NCI-H1436 treated with DMSO at 0.1 percent for 48 hours (cell line): ENCODE results near the gene IGSF6.
A peak's percentile ranks its signal among the peaks of the same experiment; 100 is the strongest.

Source experiments
- DNase-seq: peaks from one replicate; lab custom pipeline; 2025; lab: John Stamatoyannopoulos, UW

IGSF6 gene

DNA sequence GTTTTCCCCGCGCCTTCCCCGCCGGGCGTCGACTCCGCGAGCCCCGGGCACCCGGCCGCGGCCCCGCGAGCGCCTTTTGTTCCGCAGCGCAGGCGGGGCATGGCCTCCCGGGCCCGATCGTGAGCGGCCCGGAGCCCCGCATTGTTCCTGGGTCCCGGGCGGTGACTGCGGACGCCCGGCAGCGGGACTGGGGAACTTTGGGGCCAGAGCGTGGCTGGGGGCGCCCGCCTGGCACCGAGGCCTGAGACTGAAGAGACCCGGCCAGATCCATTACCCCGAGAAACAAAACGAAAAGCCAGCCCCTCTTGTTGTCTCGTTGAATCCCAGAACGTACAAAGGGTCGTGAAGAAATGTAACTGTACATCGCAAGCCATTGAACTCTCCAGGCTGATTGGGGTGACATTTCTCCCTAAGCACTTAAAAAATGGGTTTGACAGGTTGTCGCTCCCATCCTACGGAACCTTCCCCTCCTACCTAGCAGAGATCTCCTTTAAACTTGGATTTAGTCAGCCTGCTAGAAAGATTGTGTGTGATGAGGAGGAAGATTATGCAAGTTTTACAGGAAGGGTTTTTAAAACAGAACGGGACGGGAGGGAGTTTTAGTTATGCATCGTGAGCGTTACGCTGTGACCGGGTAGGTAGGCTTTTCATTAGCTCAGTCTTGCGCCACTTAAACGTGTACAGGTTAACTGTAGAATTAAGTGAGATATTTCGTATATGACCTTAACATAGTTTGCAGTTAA, 52.2 kb downstream of the IGSF6 start:
- no peak for DNase-seq

DNA sequence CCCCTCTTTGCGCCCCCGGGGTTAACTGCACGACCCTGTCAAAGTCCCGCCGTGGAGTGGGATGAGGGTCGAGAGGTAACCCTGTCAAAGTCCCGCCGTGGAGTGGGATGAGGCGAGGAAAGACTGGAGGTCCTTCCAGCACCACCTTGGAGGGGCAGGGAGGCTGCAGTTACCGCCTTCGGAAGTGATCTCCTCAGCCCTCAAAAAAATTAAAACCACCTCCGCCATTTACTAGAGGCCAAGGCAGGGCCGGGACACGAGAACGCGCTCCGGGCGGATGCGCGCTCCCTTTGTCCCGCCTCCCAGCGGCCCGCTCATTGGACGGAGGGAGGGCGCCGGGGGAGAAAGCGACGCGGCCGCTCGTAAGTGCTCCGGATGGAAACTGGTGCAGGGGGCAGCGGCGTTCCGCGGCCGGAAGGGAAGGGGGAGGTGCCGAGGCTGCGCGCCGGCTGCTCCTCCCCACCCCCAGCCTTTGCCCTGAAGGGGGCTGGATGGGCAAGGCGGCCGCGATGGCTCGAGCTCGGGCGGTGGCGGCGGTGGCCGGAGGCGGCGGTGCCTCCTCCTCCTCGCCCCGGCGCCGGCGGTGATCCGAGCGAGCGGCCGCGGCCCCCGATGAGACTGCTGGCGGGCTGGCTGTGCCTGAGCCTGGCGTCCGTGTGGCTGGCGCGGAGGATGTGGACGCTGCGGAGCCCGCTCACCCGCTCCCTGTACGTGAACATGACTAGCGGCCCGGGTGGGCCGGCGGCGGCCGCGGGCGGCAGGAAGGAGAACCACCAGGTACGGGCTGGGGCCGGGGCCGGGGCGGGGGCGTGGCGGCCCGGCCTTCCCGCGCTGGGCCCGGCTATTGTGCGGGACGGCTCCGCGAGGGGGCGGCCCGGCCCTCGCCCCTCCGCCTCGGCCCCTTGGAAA, 53.0 kb downstream of the IGSF6 start, which contains the start of gene METTL9:
METTL9 (plus strand) TSS at position 456 of the 909 bp plus-strand sequence; CDS start at position 613, 157 bp downstream.
- DNase-seq = peak; percentile 62

DNA sequence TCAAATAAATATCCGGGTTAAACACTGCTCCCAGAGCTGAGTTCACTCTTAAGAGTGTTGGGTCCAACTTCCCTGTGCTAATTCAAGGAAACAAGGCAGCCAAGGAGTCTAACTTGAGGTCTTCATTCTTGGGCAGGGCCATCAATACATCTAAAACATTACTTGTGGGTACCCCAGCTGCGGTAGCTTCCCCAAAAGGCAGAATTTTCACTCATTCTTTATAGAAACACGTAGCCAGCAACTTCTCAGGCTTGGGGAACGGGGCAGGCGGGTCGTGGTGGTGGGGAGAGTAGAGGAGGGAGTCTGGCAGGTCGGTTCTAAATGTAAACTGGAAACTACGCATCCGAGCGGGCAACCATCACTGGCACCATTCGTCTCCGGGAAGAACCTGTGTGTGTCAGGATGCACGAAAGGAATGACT, 53.7 kb downstream of the IGSF6 start:
- no peak for DNase-seq

DNA sequence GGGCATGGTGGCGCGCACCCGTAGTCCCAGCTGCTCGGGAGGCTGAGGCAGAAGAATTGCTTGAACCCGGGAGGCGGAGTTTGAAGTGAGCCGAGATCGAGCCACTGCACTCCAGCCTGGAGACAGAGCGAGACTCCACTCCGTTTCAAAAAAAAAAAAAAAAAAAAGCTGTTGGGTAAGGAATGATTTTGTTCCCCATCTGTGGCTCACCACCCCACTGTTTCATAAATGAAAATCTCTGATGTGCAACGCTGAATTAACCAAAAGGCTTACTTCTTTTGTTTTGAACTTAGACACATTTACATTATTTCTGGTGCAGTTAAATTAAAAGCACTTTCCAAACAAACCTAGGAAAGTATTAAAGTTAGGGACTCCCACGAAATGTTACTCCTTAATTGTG, 54.2 kb downstream of the IGSF6 start:
- DNase-seq = no peak

DNA sequence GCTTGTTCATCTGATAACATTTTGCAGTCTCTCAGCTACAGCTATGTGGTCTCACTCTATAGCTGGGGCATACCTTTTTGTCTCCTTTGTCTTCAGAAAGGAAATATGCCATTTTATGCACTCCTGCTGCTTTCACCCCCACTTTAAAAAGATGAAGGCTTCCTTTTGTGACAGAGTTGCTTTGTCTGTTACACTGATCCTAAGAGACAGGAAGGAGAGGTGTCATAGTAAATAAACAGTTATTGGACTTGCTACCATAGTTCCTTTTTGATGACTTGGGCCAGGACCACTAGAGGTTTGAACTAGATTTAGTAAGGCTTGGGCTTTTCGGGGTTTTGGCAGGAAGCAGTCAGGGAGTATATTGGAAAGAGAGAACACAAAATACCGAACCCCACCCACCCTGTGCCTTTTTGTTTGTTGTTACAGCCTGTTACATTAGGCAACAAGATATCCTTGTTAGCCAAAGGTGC, 54.8 kb downstream of the IGSF6 start:
- no peak for DNase-seq

DNA sequence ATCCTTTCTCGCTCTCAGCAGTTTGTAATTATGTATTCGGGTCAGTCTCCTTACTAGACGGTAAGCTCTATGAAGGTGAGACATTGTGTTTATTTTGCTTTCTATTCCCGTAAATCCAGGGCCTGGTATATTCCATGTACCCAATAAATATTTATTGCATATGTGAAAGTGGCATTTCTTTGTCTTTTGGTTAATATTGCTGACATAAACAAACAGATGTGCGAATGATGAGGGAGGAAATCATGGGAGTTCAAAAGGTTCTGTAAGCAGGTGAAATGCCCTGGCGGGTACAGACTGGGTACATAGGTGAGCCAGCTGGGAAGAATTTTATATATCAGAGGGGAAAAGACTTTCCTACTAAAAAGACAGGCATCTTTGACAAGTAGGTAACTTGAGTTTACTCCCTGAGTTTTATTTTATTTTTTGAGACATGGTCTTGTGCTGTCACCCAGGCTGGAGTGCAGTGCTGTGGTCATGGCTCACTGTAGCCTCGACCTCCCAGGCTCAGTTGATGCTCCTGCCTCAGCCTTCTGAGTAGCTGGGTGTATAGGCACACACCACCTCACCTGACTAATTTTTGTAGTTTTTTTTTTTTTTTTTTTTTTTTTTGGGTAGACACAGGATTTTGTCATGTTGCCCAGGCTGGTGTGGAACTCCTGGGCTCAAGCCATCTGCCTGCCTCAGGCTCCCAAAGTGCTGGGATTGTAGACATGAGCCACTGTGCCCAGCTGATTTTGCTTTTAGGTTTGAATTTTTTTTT, 58.7 kb downstream of the IGSF6 start:
- no peak for DNase-seq

DNA sequence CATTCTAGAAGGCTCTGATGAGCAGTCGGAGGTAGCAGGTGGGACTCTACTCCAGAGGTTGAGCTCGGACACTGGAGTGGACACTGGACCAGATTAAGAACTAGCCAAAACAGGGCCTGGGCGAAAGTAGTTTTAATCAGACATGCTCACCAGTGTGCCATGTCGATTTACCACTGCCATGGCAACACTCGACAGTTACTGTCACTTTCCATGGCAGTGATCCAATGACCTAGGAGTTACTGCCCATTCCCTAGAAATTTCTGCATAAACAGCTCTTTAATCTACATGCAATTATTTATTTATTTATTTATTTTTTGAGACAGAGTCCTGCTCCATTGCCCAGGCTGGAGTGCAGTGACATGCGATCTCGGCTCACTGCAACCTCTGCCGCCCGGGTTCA, 60.2 kb downstream of the IGSF6 start:
- no peak for DNase-seq

DNA sequence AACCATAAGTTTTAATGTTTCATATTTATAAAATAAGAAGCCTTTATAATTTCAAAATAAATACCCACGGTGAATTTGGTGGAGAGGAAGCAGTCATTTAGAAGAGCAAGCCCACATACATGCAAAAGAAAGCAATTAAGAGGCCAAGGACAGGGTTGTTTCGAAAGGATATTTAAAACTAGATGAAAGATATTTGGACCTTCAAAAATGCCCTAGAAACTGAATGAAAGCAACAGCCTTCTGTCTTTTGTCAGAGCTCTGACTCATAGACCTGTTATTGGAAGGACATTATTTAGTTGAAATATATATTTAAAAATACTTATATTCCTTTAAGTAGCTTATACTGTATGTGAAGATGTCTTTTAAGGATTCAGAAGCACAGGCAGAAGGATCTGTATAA, 61.6 kb downstream of the IGSF6 start:
- no peak for DNase-seq

DNA sequence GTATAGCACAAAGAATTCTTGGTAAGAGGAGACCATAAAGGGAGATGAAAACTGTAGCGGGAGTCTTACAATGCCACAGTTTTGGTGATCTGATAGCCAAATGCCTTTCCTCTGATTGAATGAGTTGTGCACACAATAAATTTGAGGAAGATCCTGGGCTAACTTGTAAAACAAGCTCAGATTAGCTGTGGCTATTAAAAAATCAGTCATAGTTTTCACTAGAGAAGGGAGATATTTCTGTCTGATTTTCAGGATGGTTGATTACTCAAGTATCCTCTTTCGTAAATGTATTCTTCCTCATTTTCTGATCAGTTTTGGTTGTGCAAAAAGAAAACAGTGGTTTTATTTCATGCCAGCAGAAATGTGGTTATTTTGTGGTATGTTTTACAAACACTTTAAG, 62.1 kb downstream of the IGSF6 start:
- DNase-seq = no peak

DNA sequence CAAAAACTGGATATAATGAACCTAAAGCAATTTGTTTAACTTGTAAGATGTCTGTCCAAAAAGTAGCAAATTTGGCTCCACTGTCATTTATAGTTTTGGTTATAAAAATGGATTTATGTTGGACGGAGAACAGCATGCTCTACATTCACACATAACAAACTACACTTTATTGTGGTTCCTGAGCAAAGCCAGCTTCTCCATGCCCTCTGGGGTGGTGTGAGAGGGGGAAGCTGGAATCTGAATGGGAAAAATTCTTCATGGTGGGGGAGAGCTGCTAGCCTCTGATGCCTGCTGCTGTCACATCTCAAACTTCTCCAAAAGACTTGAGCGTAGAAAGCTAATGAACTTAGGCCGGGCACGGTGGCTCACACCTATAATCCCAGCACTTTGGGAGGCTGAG, 62.9 kb downstream of the IGSF6 start:
- no peak for DNase-seq
